K562 (cell line): ENCODE results near the gene ARMC9. TPM values are rescaled to one million over a fixed set of nuclear protein-coding genes. Genes with fewer than 3 reads are reported as not detected.

Source experiments
- ATAC-seq: fragments of 200-7000 bp; cut with Tn5 transposase; 3 replicates; pipeline ENCODE4 v1.9.1; 2020; ENCODE audit warnings: moderate library complexity
- BruUV-seq: library from RNA; stranded (reverse); fragments of 400-500 nt; replicated peaks from 2 replicates; lab custom pipeline; 2021; lab: Mats Ljungman, UMichigan
- CTCF ChIA-PET: fragments of 300-600 bp; formaldehyde crosslinking; extraction: SDS; loops from one replicate; lab custom pipeline; 2021; ENCODE audit warnings: low intra/inter-chr PET ratio; lab: Yijun Ruan, JAX
- POLR2A ChIA-PET: fragments of 300-600, 350-650 bp; sonication (Branson Sonifier 250); formaldehyde crosslinking; extraction: SDS; loops from one replicate; lab custom pipeline; 2021; ENCODE audit warnings: antibody characterized with exemption, inconsistent platforms; lab: Yijun Ruan, JAX
- DNase-seq, 4 experiments: peaks; one replicate each; pipeline versions ENCODE4 v3.0.0 to v3.0.0-alpha.2; 2011 to 2018; ENCODE audit warnings: low spot score in 3 of 4, mixed read lengths in 3 of 4; ENCODE audit errors: extremely low read depth in 1 of 4
- FAIRE-seq: peaks from 2 replicates; lab custom pipeline; 2011; peaks lifted over from hg19 to GRCh38; lab: Jason Lieb, UNC
- H2AFZ ChIP-seq: 2 replicates; pipeline ENCODE4 v1.6.0; 2011; ENCODE audit warnings: low read depth, low read length, control low read depth, inconsistent platforms
- H3K27ac ChIP-seq: fragments of 200-600 bp; 3 replicates; pipeline ENCODE4 v1.8.0; 2011; ENCODE audit warnings: low read depth, mild to moderate bottlenecking, control low read depth, inconsistent platforms, low read length, moderate library complexity, mixed read lengths; ENCODE audit errors: extremely low read depth
- H3K27me3 ChIP-seq, 2 experiments: fragments of 300-600 bp in 1 of 2; 2 replicates in 1 of 2; 3 replicates in 1 of 2; pipeline versions ENCODE4 v1.6.0 to v1.8.0; 2011; ENCODE audit warnings: inconsistent platforms in 2 of 2, low read length in 2 of 2, mild to moderate bottlenecking in 1 of 2, mixed read lengths in 1 of 2, moderate library complexity in 1 of 2; ENCODE audit not compliant: control insufficient read depth in 2 of 2, insufficient read depth in 2 of 2
- H3K36me3 ChIP-seq: fragments of 300-600 bp; 3 replicates; pipeline ENCODE4 v1.8.0; 2011; ENCODE audit warnings: mild to moderate bottlenecking, low read length, inconsistent platforms; ENCODE audit not compliant: control insufficient read depth, insufficient read depth
- H3K4me1 ChIP-seq, 2 experiments: fragments of 200-600 bp in 1 of 2; replicated peaks in 1 of 2; 2 replicates in 1 of 2; 3 replicates in 1 of 2; pipeline versions ENCODE4 v1.5.1 to v1.8.0; 2011; ENCODE audit warnings: inconsistent platforms in 2 of 2, low read length in 2 of 2, mild to moderate bottlenecking in 1 of 2, mixed read lengths in 1 of 2, moderate library complexity in 1 of 2; ENCODE audit not compliant: control insufficient read depth in 2 of 2, insufficient read depth in 2 of 2
- H3K4me2 ChIP-seq: 2 replicates; pipeline ENCODE4 v1.6.1; 2011; ENCODE audit warnings: low read length, control low read depth, inconsistent platforms, mixed read lengths; ENCODE audit not compliant: insufficient read depth
- H3K4me3 ChIP-seq: fragments of 200-600 bp; sonication (generic), shearing (Covaris generic); 2 replicates; pipeline ENCODE4 v1.5.1; 2016; ENCODE audit warnings: control low read depth, inconsistent platforms
- H3K79me2 ChIP-seq: fragments of 200-600 bp; 3 replicates; pipeline ENCODE4 v1.8.0; 2011; ENCODE audit warnings: low read length, inconsistent platforms; ENCODE audit not compliant: control insufficient read depth, insufficient read depth
- H3K9ac ChIP-seq, 2 experiments: 2 replicates each; pipeline versions ENCODE4 v1.6.0 to v1.6.1; 2011; ENCODE audit warnings: low read depth in 2 of 2, low read length in 2 of 2, control low read depth in 1 of 2, inconsistent platforms in 1 of 2, mild to moderate bottlenecking in 1 of 2, mixed read lengths in 1 of 2; ENCODE audit not compliant: insufficient read depth in 1 of 2
- H3K9me1 ChIP-seq: one replicate; pipeline ENCODE4 v1.6.0; 2011; ENCODE audit warnings: inconsistent platforms, mild to moderate bottlenecking, low read length, moderate library complexity; ENCODE audit not compliant: control insufficient read depth, insufficient read depth
- H3K9me3 ChIP-seq: replicated peaks from 2 replicates; pipeline ENCODE4 v1.5.1; 2011; ENCODE audit warnings: low read depth, low read length, inconsistent platforms; ENCODE audit not compliant: control insufficient read depth, insufficient read depth
- H4K20me1 ChIP-seq: replicated peaks from 2 replicates; pipeline ENCODE4 v1.6.1; 2011; ENCODE audit warnings: low read length, inconsistent platforms, mixed read lengths; ENCODE audit not compliant: control insufficient read depth, insufficient read depth
- CBX8 ChIP-seq: fragments of 200-600 bp; sonication (generic); IDR thresholded peaks from 2 replicates; pipeline ENCODE4 v1.6.1; 2012; ENCODE audit warnings: borderline replicate concordance, mixed run types, low read depth, mild to moderate bottlenecking, moderate library complexity, mixed read lengths, low read length, control low read depth, inconsistent platforms; ENCODE audit not compliant: poor library complexity, severe bottlenecking; ENCODE audit errors: extremely low read depth
- CHCHD3 ChIP-seq: fragments of 250-450 bp; sonication (Bioruptor Pico); IDR thresholded peaks from 2 replicates; pipeline ENCODE4 v2.1.2; 2022; ENCODE audit warnings: mild to moderate bottlenecking
- E2F3 ChIP-seq: fragments of 250-450 bp; sonication (Bioruptor Pico); IDR thresholded peaks from 2 replicates; pipeline ENCODE4 v1.4.0; 2020; ENCODE audit warnings: mild to moderate bottlenecking
- FOXA1 ChIP-seq: fragments of 450-650 bp; IDR thresholded peaks from 2 replicates; pipeline ENCODE4 v1.6.1; 2016; ENCODE audit warnings: mild to moderate bottlenecking, borderline replicate concordance
- OTX1 ChIP-seq: fragments of 450-650 bp; formaldehyde crosslinking; IDR thresholded peaks from 2 replicates; pipeline ENCODE4 v1.4.0; 2022; ENCODE audit warnings: mild to moderate bottlenecking
- RBFOX2 ChIP-seq: fragments of 200-400 bp; formaldehyde crosslinking; IDR thresholded peaks from 2 replicates; pipeline ENCODE4 v1.6.1; 2017; ENCODE audit warnings: low read depth, mild to moderate bottlenecking, low read length, moderate library complexity
- RBM34 ChIP-seq: fragments of 200-400 bp; formaldehyde crosslinking; IDR thresholded peaks from 2 replicates; pipeline ENCODE4 v1.6.1; 2018; ENCODE audit warnings: low read length, borderline replicate concordance; ENCODE audit not compliant: insufficient read depth
- RFX5 ChIP-seq: IDR thresholded peaks from 2 replicates; pipeline ENCODE4 v1.6.1; 2011; ENCODE audit warnings: low read depth, mild to moderate bottlenecking, improper control_type of control experiment, low read length
- SRSF9 ChIP-seq: fragments of 200-400 bp; formaldehyde crosslinking; IDR thresholded peaks from 2 replicates; pipeline ENCODE4 v1.6.1; 2017; ENCODE audit warnings: low read depth, low read length, borderline replicate concordance
- XRCC3 ChIP-seq: fragments of 450-650 bp; IDR thresholded peaks from 2 replicates; pipeline ENCODE4 v1.6.1; 2017; ENCODE audit warnings: mild to moderate bottlenecking, moderate library complexity
- ZFX ChIP-seq: sonication (generic); formaldehyde crosslinking; IDR thresholded peaks from 2 replicates; pipeline ENCODE4 v1.8.0; 2022; ENCODE audit warnings: mild to moderate bottlenecking, missing genetic modification reagents, moderate library complexity
- ZNF232 ChIP-seq: sonication (generic); formaldehyde crosslinking; IDR thresholded peaks from 2 replicates; pipeline ENCODE4 v1.8.0; 2022; ENCODE audit warnings: mild to moderate bottlenecking, missing genetic modification reagents
- ZNF830 ChIP-seq: fragments of 250-450 bp; sonication (Bioruptor Pico); IDR thresholded peaks from 2 replicates; pipeline ENCODE4 v1.5.0; 2021; ENCODE audit warnings: mild to moderate bottlenecking
- WGBS: fragments of 100-300 bp; shearing (Covaris generic); methylation state at CpG from one replicate; pipeline ENCODE4 v1.1.6; 2016; ENCODE audit warnings: low coverage, mixed read lengths; ENCODE audit not compliant: insufficient coverage; ENCODE audit errors: missing lambda C conversion rate; 5-methylcytosine and 5-hydroxymethylcytosine counted together
- in situ Hi-C: fragments of 300-500 bp; cut with MboI; formaldehyde crosslinking; loops from 4 replicates; pipeline ENCODE4 v1.15.0; 2018; ENCODE audit warnings: inconsistent platforms, mixed read lengths
- intact Hi-C: fragments of 100-400 bp; cut with micrococcal nuclease; formaldehyde crosslinking; loops from 2 replicates; pipeline ENCODE4 v1.14.2; 2022
- polyA plus RNA-seq, 8 experiments: library from polyadenylated mRNA; depleted of rRNA in 4 of 8; stranded (reverse) in 5 of 8; unstranded in 3 of 8; fragments of >200 nt; fragmentation: Nextera tagmentation in 2 of 8; fragmentation: Illumina TruSeq in 1 of 8; extraction: Ambion mirVana in 2 of 8; extraction: Trizol in 1 of 8; gene quantifications; 2 replicates each; pipeline versions ENCODE4 v1.2.1 to v1.2.3, GENCODE V29; 2011 to 2014; ENCODE audit warnings: inconsistent platforms in 1 of 8, missing spikeins in 1 of 8
- total RNA-seq, 7 experiments: library from RNA; depleted of rRNA in 6 of 7; stranded (reverse); fragments of >200 nt in 6 of 7; fragmentation: Illumina TruSeq in 2 of 7; extraction: Trizol in 2 of 7; gene quantifications; 2 replicates each; pipeline versions ENCODE4 v1.2.1 to v1.2.3, GENCODE V29; 2011 to 2021; ENCODE audit warnings: low replicate concordance in 1 of 7
- TF ChIP-seq, protein P1 (sequence below): sonication (generic); formaldehyde crosslinking; IDR thresholded peaks from 2 replicates; pipeline ENCODE4 v1.8.1; 2023; ENCODE audit warnings: mild to moderate bottlenecking, missing genetic modification reagents

Gene ARMC9
- total and polyA plus RNA-seq, 9 of the 15 experiments (the other 6 are each of a cell fraction or from before 2014, with no cell fraction given): 0.36 to 2.3 (median 1.1) TPM

DNA sequence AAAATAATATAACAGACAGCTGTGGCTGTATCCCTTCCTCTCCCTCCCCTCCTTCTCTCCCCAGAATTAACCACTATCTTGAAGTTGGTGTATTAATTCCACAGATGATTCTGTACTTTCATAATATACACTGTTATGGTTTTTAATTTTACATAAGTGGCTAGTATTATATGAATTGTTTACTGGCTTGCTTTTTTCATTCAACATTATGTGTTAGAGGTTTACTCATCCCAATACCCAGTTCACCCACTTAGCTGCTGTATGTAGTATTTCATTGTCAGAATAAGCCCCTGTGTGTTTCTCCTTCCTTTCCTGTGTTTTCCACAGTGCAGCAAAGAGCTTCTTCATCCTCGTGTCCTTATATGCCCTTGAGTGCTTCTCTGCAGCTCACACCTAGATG lies 121.4 kb downstream of the ARMC9 start (continued):
- TF ChIP-seq, protein P1, sequence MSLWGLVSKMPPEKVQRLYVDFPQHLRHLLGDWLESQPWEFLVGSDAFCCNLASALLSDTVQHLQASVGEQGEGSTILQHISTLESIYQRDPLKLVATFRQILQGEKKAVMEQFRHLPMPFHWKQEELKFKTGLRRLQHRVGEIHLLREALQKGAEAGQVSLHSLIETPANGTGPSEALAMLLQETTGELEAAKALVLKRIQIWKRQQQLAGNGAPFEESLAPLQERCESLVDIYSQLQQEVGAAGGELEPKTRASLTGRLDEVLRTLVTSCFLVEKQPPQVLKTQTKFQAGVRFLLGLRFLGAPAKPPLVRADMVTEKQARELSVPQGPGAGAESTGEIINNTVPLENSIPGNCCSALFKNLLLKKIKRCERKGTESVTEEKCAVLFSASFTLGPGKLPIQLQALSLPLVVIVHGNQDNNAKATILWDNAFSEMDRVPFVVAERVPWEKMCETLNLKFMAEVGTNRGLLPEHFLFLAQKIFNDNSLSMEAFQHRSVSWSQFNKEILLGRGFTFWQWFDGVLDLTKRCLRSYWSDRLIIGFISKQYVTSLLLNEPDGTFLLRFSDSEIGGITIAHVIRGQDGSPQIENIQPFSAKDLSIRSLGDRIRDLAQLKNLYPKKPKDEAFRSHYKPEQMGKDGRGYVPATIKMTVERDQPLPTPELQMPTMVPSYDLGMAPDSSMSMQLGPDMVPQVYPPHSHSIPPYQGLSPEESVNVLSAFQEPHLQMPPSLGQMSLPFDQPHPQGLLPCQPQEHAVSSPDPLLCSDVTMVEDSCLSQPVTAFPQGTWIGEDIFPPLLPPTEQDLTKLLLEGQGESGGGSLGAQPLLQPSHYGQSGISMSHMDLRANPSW: no peak

DNA sequence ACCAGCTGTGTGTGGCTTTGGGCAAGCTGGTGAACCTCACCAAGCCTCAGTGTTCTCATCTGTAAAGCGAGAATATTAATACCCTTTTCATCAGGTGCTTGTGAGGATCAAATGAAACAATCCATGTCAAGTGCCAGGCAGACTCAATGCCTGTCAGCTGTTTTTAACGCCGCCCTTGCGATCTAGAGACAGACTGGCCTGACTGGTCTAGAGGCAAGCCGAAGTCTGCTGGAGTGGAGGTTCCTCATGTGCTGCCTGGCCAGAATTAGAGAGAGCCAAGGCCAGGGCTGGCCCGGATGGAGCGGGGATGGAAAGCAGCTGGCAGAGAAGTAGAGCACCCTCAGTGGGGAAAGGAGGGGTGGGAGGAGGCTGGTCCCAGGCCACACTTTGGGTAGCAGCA lies 122.6 kb downstream of the ARMC9 start:
- H3K4me2 ChIP-seq: no peak overlapping the region
- H4K20me1 ChIP-seq: no peaks in the 10 kb centered on the region
- no peak for FAIRE-seq
- H3K4me3 ChIP-seq: no peak overlapping the region
- CTCF ChIA-PET: no interaction called here
- BruUV-seq: no TSS peak
- H3K27me3 ChIP-seq: peaks cover 0 to 11% of the 10 kb centered on the region in 2 experiments; a peak in 2 of 5 replicates
- H3K27ac ChIP-seq: no peak overlapping the region
- H3K79me2 ChIP-seq: no peaks in the 10 kb centered on the region
- H3K9me1 ChIP-seq: no peaks in the 10 kb centered on the region
- H2AFZ ChIP-seq: no peak overlapping the region
- no peak for ATAC-seq
- POLR2A ChIA-PET: no interaction called here
- peaks cover 3% of the 10 kb centered on the region; the same call in 1 of the 2 replicates for H3K9me3 ChIP-seq
- DNase-seq: no peak
- in situ Hi-C loops (no loop called here), intact Hi-C loops (no loop called here)
- H3K9ac ChIP-seq: no peak overlapping the region
- no peaks in the 10 kb centered on the region for H3K36me3 ChIP-seq
- WGBS: 34% methylated on average over 7 of the region's 7 CpGs
- peaks cover 0 to 3% of the 10 kb centered on the region in 2 experiments; a peak in 1 of 5 replicates for H3K4me1 ChIP-seq
- TF ChIP-seq SRSF9 (no peak), RBFOX2 (no peak), XRCC3 (no peak), CHCHD3 (CRISPR knock-in tag) (no peak), OTX1 (CRISPR knock-in tag) (no peak), RBM34 (no peak), FOXA1 (no peak), ZFX (no peak), ZNF830 (CRISPR knock-in tag) (no peak), E2F3 (CRISPR knock-in tag) (no peak), ZNF232 (no peak), CBX8 (no peak), RFX5 (no peak)
